K562 (cell line): ENCODE data around the gene ZNF668. TPM values are rescaled to one million over a fixed set of nuclear protein-coding genes. Genes with fewer than 3 reads are reported as not detected.

Experiments
- ARNT ChIP-seq, 2 experiments: fragments of 450-650 bp; IDR thresholded peaks; 2 replicates each; pipeline ENCODE4 v1.6.1; 2016; ENCODE audit warnings: mild to moderate bottlenecking in 1 of 2
- CBX3 ChIP-seq, 2 experiments: IDR thresholded peaks; 1 replicate in 1 of 2; 2 replicates in 1 of 2; pipeline ENCODE4 v1.6.1; 2012; ENCODE audit warnings: inconsistent platforms in 2 of 2, low read length in 2 of 2, borderline replicate concordance in 1 of 2, control low read depth in 1 of 2
- E2F4 ChIP-seq: sonication (generic); formaldehyde crosslinking; IDR thresholded peaks from 2 replicates; pipeline ENCODE4 v1.8.0; 2022; ENCODE audit warnings: mild to moderate bottlenecking, low read depth, missing genetic modification reagents
- FOXA3 ChIP-seq, 2 experiments: fragments of 450-650 bp in 1 of 2; sonication (generic) in 1 of 2; formaldehyde crosslinking; IDR thresholded peaks in 1 of 2; conservative IDR thresholded peaks in 1 of 2; 2 replicates each; pipeline versions ENCODE4 v1.4.0 to v1.8.0; 2020 to 2022; ENCODE audit warnings: mild to moderate bottlenecking in 2 of 2, missing genetic modification reagents in 1 of 2
- GTF2F1 ChIP-seq: IDR thresholded peaks from 2 replicates; pipeline ENCODE4 v1.6.1; 2011; ENCODE audit warnings: low read depth, low read length, improper control_type of control experiment
- HNRNPK ChIP-seq: fragments of 200-400 bp; formaldehyde crosslinking; IDR thresholded peaks from one replicate; pipeline ENCODE4 v1.6.1; 2018; ENCODE audit warnings: mild to moderate bottlenecking, low read depth, low read length; ENCODE audit not compliant: poor library complexity, severe bottlenecking
- KLF13 ChIP-seq: fragments of 450-650 bp; IDR thresholded peaks from 2 replicates; pipeline ENCODE4 v1.6.1; 2016; ENCODE audit warnings: missing genetic modification characterization, low read depth, mild to moderate bottlenecking, missing compliant biosample characterization, moderate library complexity, borderline replicate concordance
- NCOR1 ChIP-seq: fragments of 450-650 bp; IDR thresholded peaks from 2 replicates; pipeline ENCODE4 v1.6.1; 2016; ENCODE audit warnings: mild to moderate bottlenecking, moderate library complexity
- POU5F1 ChIP-seq: fragments of 150-350 bp; IDR thresholded peaks from 2 replicates; pipeline ENCODE4 v1.6.1; 2014; ENCODE audit warnings: borderline replicate concordance, low read length, low read depth, mild to moderate bottlenecking; ENCODE audit not compliant: partially characterized antibody
- RBM17 ChIP-seq: fragments of 200-400 bp; formaldehyde crosslinking; IDR thresholded peaks from 2 replicates; pipeline ENCODE4 v1.6.1; 2017; ENCODE audit warnings: low read depth, mild to moderate bottlenecking, low read length, borderline replicate concordance
- ZBTB40 ChIP-seq, 2 experiments: fragments of 450-650 bp in 1 of 2; sonication (generic) in 1 of 2; formaldehyde crosslinking in 1 of 2; IDR thresholded peaks; 2 replicates each; pipeline versions ENCODE4 v1.7.1 to v1.9.0; 2016 to 2022; ENCODE audit warnings: inconsistent platforms in 1 of 2, mild to moderate bottlenecking in 1 of 2, missing genetic modification reagents in 1 of 2
- ZBTB7A ChIP-seq: IDR thresholded peaks from 2 replicates; pipeline ENCODE4 v1.6.1; 2011; ENCODE audit warnings: low read depth, mild to moderate bottlenecking, low read length, moderate library complexity, borderline replicate concordance; ENCODE audit not compliant: control insufficient read depth
- ZNF354B ChIP-seq: fragments of 250-450 bp; sonication (Bioruptor Pico); IDR thresholded peaks from 2 replicates; pipeline ENCODE4 v1.4.0; 2020
- ZNF444 ChIP-seq: fragments of 250-450 bp; sonication (Bioruptor Pico); IDR thresholded peaks from 2 replicates; pipeline ENCODE4 v1.4.0; 2020; ENCODE audit warnings: mild to moderate bottlenecking, moderate library complexity
- polyA plus RNA-seq, 8 experiments: library from polyadenylated mRNA; depleted of rRNA in 4 of 8; stranded (reverse) in 5 of 8; unstranded in 3 of 8; fragments of >200 nt; fragmentation: Nextera tagmentation in 2 of 8; fragmentation: Illumina TruSeq in 1 of 8; extraction: Ambion mirVana in 2 of 8; extraction: Trizol in 1 of 8; gene quantifications; 2 replicates each; pipeline versions ENCODE4 v1.2.1 to v1.2.3, GENCODE V29; 2011 to 2014; ENCODE audit warnings: inconsistent platforms in 1 of 8, missing spikeins in 1 of 8
- total RNA-seq, 7 experiments: library from RNA; depleted of rRNA in 6 of 7; stranded (reverse); fragments of >200 nt in 6 of 7; fragmentation: Illumina TruSeq in 2 of 7; extraction: Trizol in 2 of 7; gene quantifications; 2 replicates each; pipeline versions ENCODE4 v1.2.1 to v1.2.3, GENCODE V29; 2011 to 2021; ENCODE audit warnings: low replicate concordance in 1 of 7

The ZNF668 gene
- total and polyA plus RNA-seq, 9 of the 15 experiments (the other 6 are each of a cell fraction or from before 2014, with no cell fraction given): 0.04 to 15.3 (median 3.8) TPM; not detected in 1

- TF ChIP-seq ZBTB40 (IDR thresholded peaks at IDR 0.05) (peak; percentile 100), ZBTB40 (CRISPR knock-in tag; IDR thresholded peaks at IDR 0.05) (no peak), FOXA3 (CRISPR knock-in tag; conservative IDR thresholded peaks at IDR 0.05 in 1 of 2, IDR thresholded peaks at IDR 0.05 in 1 of 2) (peak in 1 of 2 experiments; percentile 46; a peak in 1 of 4 replicates), KLF13 (tag) (peak; percentile 80; the same call in 1 of the 2 replicates), POU5F1 (peak; percentile 66), ARNT (IDR thresholded peaks at IDR 0.05) (peak in 1 of 2 experiments; percentile 55; a peak in 1 of 4 replicates), ZBTB7A (0 out of 2 replicates have a peak, but pooled peaks have one; percentile 36), GTF2F1 (no peak), HNRNPK (no peak), ZNF444 (CRISPR knock-in tag) (no peak), RBM17 (no peak), NCOR1 (no peak; the same call in 1 of the 2 replicates), CBX3 (IDR thresholded peaks at IDR 0.05; ENCODE audit: borderline replicate concordance in 1 of 2, low read length in 2 of 2) (peak in 1 of 2 experiments; percentile 74; a peak in 1 of 3 replicates), E2F4 (CRISPR knock-in tag) (no peak), ZNF354B (CRISPR knock-in tag) (no peak)
These were observed at the start of gene ZNF668, which contains the start of gene ZNF646 (continued) for GRCh38 chr16:31073970-31074813.
